Skeletal muscle satellite cell (primary cell): ENCODE data around the gene PITPNM3.
"Not testable (repeated sequence)": the region's sequence is repeated elsewhere in the genome, so short reads cannot be mapped to it uniquely, and the experiment has no call there.

Source experiments
- H3K27me3 ChIP-seq: 2 replicates; pipeline ENCODE4 v1.7.0; 2013; ENCODE audit warnings: low read length; ENCODE audit not compliant: control insufficient read depth, insufficient read depth
- H3K36me3 ChIP-seq: 2 replicates; pipeline ENCODE4 v1.7.0; 2013; ENCODE audit warnings: mild to moderate bottlenecking, control low read depth, low read length; ENCODE audit not compliant: insufficient read depth
- H3K4me1 ChIP-seq: 2 replicates; pipeline ENCODE4 v1.7.0; 2013; ENCODE audit warnings: low read length; ENCODE audit not compliant: control insufficient read depth, insufficient read depth
- H3K4me2 ChIP-seq: 2 replicates; pipeline ENCODE4 v1.7.0; 2013; ENCODE audit warnings: mild to moderate bottlenecking, low read length
- H3K4me3 ChIP-seq: 2 replicates; pipeline ENCODE4 v1.7.0; 2013; ENCODE audit warnings: low read length
- H3K9ac ChIP-seq: 2 replicates; pipeline ENCODE4 v1.7.0; 2013; ENCODE audit warnings: mild to moderate bottlenecking, low read depth, low read length, moderate library complexity
- H3K9me3 ChIP-seq: replicated peaks from 2 replicates; pipeline ENCODE4 v1.7.0; 2013; ENCODE audit warnings: mild to moderate bottlenecking, control low read depth, low read length

The PITPNM3 gene

DNA sequence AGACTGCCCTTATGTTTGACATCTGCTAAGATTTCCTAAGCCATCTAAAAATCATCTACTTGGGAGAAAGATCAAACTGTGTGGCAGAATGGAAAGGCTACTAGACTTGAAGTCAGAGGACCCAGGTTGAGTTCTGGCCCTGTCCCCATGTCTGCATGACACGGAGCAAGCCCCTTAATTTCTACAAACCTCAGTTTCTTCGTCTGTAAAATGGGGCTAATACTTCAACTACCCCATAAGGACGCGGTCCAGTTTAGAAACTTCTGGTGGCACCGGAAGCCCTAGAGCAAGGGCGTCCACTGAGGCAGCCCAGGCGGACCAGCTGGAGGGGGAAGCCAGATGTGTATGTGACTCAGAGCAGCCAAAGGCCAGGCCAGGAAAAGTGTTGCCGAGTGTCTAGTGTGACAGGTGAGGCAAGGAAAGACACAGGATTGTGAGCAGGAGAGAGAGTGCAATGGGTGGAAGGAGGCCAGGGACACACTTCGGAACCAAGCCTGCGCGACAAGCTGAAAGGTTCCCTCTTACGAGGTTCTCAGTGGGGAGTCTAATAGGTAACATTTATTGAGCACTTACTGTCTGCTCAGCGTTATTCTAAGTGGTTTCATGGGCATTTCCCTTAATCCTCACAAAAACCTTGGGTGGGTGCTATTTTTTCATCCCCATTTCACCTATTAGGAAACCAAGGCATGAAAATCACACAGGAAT lies 17.8 kb upstream of the PITPNM3 start:
- H3K9ac ChIP-seq: no peak overlapping the region
- H3K9me3 ChIP-seq: no peaks in the 10 kb centered on the region
- H3K27me3 ChIP-seq: peaks cover 2% of the 10 kb centered on the region
- H3K36me3 ChIP-seq: peaks cover 19% of the 10 kb centered on the region
- no peak overlapping the region for H3K4me3 ChIP-seq
- H3K4me1 ChIP-seq: peaks cover 23% of the 10 kb centered on the region
- no peak overlapping the region for H3K4me2 ChIP-seq

DNA sequence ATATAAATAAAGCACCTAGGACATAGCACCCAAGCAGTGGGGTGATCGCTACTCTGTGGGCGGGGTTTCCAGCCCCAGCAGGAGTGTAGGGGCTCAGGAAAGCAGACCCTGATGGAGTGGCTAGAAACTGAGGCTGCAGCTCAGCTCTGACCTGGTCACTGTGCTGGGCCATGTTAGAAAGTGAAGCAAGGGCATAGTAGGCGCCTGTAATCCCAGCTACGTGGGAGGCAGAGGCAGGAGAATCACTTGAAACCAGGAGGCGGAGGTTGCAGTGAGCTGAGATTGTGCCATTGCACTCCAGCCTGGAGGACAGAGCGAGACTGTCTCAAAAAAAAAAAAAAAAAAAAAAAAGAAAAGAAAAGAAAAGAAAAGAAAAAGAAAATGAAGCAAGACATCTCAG lies 17.1 kb upstream of the PITPNM3 start:
- H3K27me3 ChIP-seq, H3K9ac ChIP-seq, H3K9me3 ChIP-seq, H3K4me3 ChIP-seq, H3K4me2 ChIP-seq: not testable (repeated sequence)
- Histone ChIP-seq H3K4me1 (peaks cover 23% of the 10 kb centered on the region), H3K36me3 (peaks cover 12% of the 10 kb centered on the region)

DNA sequence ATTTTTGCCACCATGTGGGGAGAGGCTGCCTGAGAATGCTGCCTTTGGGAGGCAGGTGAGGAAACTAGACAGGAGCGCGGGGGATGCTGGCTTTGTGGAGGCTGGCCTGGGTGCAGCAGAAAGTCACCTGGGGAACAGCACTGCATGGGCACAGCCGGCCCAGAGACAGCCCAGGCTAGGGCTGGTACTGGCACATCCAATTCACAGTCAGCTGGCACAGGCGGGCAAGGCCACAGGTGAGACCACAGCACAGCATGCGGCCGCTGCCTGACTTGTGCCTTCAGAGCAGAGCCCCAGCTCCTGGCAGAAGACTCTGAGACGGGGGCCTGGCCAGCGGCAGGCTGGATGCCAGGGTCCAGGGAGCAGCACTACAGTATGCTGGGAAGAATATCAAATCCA lies 16.6 kb upstream of the PITPNM3 start:
- peaks cover 26% of the 10 kb centered on the region for H3K4me1 ChIP-seq
- no peak overlapping the region for H3K4me2 ChIP-seq
- peaks cover 2% of the 10 kb centered on the region for H3K27me3 ChIP-seq
- H3K9ac ChIP-seq: no peak overlapping the region
- H3K9me3 ChIP-seq: no peaks in the 10 kb centered on the region
- no peak overlapping the region for H3K4me3 ChIP-seq
- H3K36me3 ChIP-seq: peaks cover 9% of the 10 kb centered on the region

DNA sequence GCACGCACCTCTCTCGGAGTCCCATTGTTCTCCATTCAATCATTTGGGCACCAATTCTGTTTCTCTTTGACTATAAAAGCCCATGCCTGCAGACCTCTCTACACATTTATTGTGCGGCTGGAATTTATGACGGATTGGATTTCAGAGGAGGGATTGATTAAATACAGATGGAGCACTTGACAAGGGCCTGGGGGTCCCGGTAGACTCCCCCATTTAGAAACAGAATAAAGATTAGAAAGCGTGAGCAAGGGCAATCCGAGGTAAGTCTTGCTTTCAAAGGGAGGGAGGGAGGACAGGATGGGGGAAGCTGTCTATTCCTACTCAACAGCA lies 15.1 kb upstream of the PITPNM3 start:
- Histone ChIP-seq H3K4me1 (peaks cover 35% of the 10 kb centered on the region), H3K4me3 (no peak overlapping the region), H3K27me3 (peaks cover 2% of the 10 kb centered on the region), H3K9ac (no peak overlapping the region), H3K36me3 (no peaks in the 10 kb centered on the region), H3K9me3 (no peaks in the 10 kb centered on the region), H3K4me2 (no peak overlapping the region)

DNA sequence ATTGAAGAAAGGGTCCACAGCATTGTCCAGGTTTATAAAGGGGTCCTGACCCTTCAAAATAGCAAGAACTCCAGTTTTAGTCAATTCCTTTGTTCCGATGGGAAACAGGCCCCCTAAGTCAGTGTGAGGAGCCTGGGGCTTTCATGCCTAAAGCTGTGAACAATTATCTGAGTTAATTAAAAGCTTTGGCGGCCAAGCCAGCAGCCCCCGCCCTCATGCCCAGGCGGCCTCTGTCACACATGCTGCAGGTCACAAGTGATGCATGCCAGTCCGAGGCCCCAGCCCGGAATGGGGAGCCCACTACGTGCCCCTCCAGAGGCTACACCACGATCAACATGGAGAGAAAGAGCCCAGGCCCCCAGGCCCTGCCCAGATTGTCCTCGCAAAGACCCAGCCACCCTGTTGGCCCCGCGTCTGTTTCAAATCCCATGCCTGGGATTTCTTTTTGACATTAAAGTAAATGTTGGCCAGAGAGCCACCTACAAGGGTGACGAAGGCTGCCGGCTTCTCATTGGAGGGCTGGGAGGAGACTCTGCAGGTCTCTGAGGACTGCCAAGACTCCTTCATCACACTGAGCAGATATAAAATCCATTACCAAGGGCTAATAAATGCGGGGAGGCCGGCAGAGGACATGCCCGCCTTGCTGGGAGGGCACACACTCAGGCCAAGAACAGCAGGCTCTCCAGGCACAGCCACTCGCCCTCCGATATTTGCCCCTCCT lies 14.5 kb upstream of the PITPNM3 start:
- Histone ChIP-seq H3K9me3 (no peaks in the 10 kb centered on the region), H3K36me3 (no peaks in the 10 kb centered on the region), H3K4me3 (no peak overlapping the region), H3K9ac (no peak overlapping the region), H3K4me2 (no peak overlapping the region), H3K27me3 (peaks cover 2% of the 10 kb centered on the region), H3K4me1 (peaks cover 30% of the 10 kb centered on the region)

DNA sequence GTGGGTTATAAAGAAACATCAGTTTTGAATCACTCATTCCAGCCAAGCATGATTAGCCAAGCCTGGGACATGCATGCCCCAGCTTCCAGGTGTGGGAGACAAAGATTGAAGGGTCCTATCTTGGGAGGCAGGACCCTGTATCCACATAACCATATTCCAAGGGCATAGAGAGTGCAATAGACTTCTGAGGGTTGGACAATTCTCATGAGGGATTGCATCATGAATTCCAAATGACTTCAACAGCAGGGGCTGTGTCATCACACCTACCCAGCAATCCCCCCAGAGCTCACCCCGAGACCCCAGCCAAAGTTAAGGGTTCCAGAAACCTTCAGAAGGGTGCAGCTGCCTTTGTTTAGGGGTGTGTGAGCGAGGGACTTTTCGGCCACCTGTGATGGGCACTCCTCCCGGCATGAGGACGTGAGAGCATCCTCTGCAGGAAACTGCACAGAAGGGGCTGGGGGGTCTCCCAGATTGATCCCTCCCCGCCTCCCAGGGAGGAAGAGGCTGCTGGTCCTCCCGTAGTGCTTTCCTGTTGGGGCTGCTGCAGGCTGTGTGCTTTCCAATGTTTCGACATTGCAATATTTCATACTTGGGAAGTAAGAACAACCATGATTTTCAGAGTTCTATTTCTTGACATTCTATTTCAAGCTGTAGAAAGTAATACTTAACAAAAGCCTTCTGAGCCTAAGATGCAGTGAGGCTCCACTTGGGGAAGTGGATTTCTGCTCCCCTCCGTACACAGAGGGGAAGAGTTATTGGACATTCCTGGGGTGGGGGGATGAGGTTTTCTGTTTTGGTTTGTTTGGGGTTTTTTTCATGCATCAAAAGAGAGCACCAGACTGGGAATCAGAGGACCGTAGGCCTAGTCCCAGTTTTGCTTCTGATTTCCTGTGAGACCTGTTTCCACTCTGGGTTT lies 13.3 kb upstream of the PITPNM3 start:
- Histone ChIP-seq H3K4me3 (no peak overlapping the region), H3K27me3 (peaks cover 2% of the 10 kb centered on the region), H3K36me3 (no peaks in the 10 kb centered on the region), H3K9ac (no peak overlapping the region), H3K9me3 (no peaks in the 10 kb centered on the region), H3K4me1 (peaks cover 18% of the 10 kb centered on the region), H3K4me2 (no peak overlapping the region)

DNA sequence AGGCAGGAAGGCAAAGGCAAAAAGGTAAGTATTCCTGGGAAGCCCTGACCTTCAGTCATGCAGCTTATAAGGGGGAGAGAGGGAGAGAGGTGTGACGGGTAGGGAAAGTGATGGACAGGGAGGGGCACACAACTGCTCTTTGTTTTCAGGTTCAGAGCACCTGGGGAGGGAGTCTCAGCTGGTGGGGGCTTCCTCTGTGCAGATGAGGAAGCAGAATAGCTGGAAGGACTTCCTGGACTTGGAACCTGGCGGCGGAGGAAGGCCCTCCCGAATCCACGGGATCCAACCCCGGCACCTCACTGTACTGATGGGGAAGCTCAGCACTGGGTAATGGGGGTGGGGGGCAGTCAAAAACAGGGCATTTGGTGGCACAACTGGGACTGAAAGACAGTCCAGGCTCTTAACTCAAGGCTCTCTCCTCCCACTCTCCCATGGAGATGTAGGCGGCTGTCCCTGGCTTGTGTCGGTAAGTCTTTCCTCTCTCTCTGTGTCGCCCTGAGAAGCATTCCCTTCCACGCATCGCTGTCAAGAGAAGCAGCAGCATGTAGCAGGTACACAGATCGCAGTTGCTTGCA lies 11.9 kb upstream of the PITPNM3 start:
- Histone ChIP-seq H3K9ac (no peak overlapping the region), H3K27me3 (peaks cover 2% of the 10 kb centered on the region), H3K4me3 (no peak overlapping the region), H3K4me2 (peak overlapping the region; percentile 34), H3K36me3 (no peaks in the 10 kb centered on the region), H3K4me1 (peaks cover 12% of the 10 kb centered on the region), H3K9me3 (no peaks in the 10 kb centered on the region)

DNA sequence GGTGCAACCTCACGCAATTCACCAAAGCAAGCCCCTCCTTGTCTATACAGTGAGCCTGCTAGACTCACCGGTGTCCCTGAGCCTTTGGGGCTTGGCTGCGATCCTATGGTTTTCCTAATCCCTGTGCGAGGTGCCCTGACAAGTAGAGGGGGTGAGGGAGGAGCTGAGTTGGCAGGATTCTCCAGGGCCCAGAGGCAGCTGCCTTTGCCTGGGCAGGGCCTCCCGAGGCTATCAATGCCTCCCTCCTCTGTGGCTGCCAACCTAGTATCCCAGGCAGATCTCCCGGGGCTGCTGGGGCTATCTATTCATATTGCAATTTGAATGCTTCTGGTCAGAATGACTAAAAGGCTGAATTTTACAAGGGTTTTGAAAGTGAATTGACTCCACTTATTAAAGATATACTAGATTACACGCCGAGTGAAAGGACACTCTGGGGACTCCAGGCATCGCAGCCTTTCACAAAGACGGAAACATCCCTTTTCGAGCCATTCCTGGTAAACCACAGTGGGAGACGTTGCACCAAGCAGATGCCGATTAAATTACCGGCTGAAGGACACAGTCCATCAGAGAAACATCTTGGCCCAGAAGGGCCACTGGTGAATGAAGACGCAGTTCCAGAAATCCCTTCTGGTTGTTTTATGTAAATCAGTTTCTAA lies 11.3 kb upstream of the PITPNM3 start:
- Histone ChIP-seq H3K9ac (no peak overlapping the region), H3K9me3 (no peaks in the 10 kb centered on the region), H3K4me3 (no peak overlapping the region), H3K27me3 (peaks cover 2% of the 10 kb centered on the region), H3K36me3 (no peaks in the 10 kb centered on the region), H3K4me2 (peak overlapping the region; percentile 34), H3K4me1 (peaks cover 12% of the 10 kb centered on the region)

DNA sequence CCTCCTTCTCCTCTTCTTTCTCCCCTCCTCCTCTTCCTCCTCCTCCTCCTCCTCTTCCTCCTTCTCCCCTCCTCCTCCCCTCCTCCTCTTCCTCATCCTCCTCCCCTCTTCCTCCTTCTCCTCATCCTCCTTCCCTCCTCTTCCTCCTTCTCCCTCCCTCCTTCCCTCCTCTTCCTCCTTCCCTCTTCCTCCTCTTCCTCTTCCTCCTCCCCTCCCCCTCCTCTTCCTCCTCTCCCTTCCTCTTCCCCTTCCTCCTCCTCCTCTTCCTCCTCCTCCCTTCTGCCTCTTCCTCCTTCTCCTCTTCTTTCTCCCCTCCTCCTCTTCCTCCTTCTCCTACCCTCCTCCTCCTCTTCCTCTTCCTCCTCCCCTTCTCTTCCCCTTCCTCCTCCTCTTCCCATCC lies 5.1 kb upstream of the PITPNM3 start:
- H3K9me3 ChIP-seq: no peaks in the 10 kb centered on the region
- no peaks in the 10 kb centered on the region for H3K27me3 ChIP-seq
- H3K36me3 ChIP-seq: no peaks in the 10 kb centered on the region
- H3K4me2 ChIP-seq: no peak overlapping the region
- H3K4me1 ChIP-seq: no peaks in the 10 kb centered on the region
- no peak overlapping the region for H3K9ac ChIP-seq
- H3K4me3 ChIP-seq: no peak overlapping the region

DNA sequence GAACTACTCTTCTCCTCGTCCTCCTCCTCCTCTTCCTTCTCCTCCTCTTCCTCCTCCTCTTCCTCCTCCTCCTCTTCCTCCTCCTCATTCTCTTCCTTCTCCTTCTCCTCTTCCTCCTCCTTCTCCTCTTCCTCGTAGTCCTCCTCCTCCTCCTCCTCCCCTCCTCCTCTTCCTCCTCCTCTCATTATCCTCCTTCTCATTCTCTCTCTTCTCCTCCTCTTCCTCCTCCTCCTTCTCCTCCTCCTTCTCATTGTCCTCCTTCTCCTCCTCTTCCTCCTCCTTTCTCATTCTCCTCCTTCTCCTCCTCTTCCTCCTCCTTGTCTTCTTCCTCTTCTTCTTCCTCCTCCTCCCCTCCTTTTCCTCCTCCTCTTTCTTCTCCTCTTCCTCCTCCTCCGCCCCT lies 4.1 kb upstream of the PITPNM3 start:
- no peaks in the 10 kb centered on the region for H3K27me3 ChIP-seq

DNA sequence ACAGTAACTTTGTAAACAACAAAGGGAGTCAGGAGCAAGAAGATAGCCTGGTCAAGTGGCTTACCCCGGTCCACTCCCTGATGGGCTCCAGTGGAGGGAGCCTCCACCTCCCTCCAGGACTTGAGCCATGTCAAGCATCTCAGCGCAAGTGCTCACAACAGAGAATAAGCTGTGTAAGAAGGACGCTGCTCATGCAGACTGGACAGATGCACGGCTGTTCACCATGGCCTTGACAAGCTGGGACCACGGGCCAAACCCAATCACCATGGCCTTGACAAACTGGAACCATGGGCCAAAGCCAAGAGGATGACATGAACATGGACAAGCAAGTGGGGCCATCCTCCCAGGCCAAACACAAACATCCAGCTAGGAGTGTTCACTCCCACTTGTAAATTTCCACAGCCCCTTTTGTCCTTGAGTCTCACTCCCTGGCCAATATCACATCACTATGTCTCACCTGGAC lies 3.4 kb upstream of the PITPNM3 start:
- Histone ChIP-seq H3K4me2 (no peak overlapping the region), H3K9me3 (no peaks in the 10 kb centered on the region), H3K4me1 (peaks cover 10% of the 10 kb centered on the region), H3K9ac (no peak overlapping the region), H3K27me3 (peaks cover 4% of the 10 kb centered on the region), H3K36me3 (no peaks in the 10 kb centered on the region), H3K4me3 (no peak overlapping the region)

More for the DNA sequence above, 4.1 kb upstream of the PITPNM3 start:
- no peaks in the 10 kb centered on the region for H3K36me3 ChIP-seq
- H3K9ac ChIP-seq: no peak overlapping the region
- no peaks in the 10 kb centered on the region for H3K9me3 ChIP-seq
- H3K4me2 ChIP-seq: no peak overlapping the region
- H3K4me3 ChIP-seq: no peak overlapping the region
- H3K4me1 ChIP-seq: peaks cover 3% of the 10 kb centered on the region
